BJ (cell line): Measurements from ENCODE around the gene ZMYM5. TPM values are rescaled to one million over a fixed set of nuclear protein-coding genes. Genes with fewer than 3 reads are reported as not detected.
A peak's percentile ranks its signal among the peaks of the same experiment; 100 is the strongest.
"Not testable (repeated sequence)": the region's sequence is repeated elsewhere in the genome, so short reads cannot be mapped to it uniquely, and the experiment has no call there.

Experiments
- CTCF ChIA-PET: fragments of 350-600 bp; formaldehyde crosslinking; extraction: SDS; loops from one replicate; lab custom pipeline; 2021; ENCODE audit warnings: antibody characterized with exemption, inconsistent platforms; lab: Yijun Ruan, JAX
- POLR2A ChIA-PET: fragments of 300-600 bp; sonication (Branson Sonifier 250); formaldehyde crosslinking; extraction: SDS; loops from one replicate; lab custom pipeline; 2021; ENCODE audit warnings: antibody characterized with exemption; lab: Charles Lee
- DNase-seq: peaks from one replicate; pipeline ENCODE4 v3.0.0-alpha.2; 2011; ENCODE audit warnings: low read depth
- H3K27me3 ChIP-seq: 2 replicates; pipeline ENCODE4 v1.6.0; 2011; ENCODE audit warnings: low read length; ENCODE audit not compliant: control insufficient read depth, insufficient read depth
- H3K36me3 ChIP-seq: 2 replicates; pipeline ENCODE4 v1.5.1; 2011; ENCODE audit warnings: low read length; ENCODE audit not compliant: control insufficient read depth, insufficient read depth
- H3K4me3 ChIP-seq: 2 replicates; pipeline ENCODE4 v1.5.1; 2011; ENCODE audit warnings: low read depth, mild to moderate bottlenecking, control low read depth, low read length
- CTCF ChIP-seq: IDR thresholded peaks from 2 replicates; pipeline ENCODE4 v1.5.1; 2011; ENCODE audit warnings: low read depth, mild to moderate bottlenecking, control low read depth, inconsistent platforms, low read length, moderate library complexity; ENCODE audit not compliant: insufficient read depth
- polyA minus RNA-seq: library from RNA; depleted of rRNA, polyadenylated mRNA; stranded (reverse); fragments of >200 nt; gene quantifications from 2 replicates; pipeline ENCODE4 v1.2.3, GENCODE V29; 2011; rRNA and poly(A)+ RNA removed
- polyA plus RNA-seq: library from polyadenylated mRNA; depleted of rRNA; stranded (reverse); fragments of >200 nt; gene quantifications from 2 replicates; pipeline ENCODE4 v1.2.3, GENCODE V29; 2011; rRNA removed

Gene ZMYM5
- polyA plus RNA-seq (4.6 and 9.2 TPM in 2 replicates), polyA minus RNA-seq (2.6 and 3.3 TPM in 2 replicates)

GRCh38 chr13:19863323-19864023, at the start of gene ZMYM5:
Gene ZMYM5 (minus strand): TSS chr13:19863649. CDS start chr13:19852180, 11,469 bp downstream.
- CTCF ChIA-PET, result interaction anchor here (0.6 to 1.6 kb wide), 7 partner anchors 15 to 123 kb away, joined by 3 to 5 read pairs (median 4); partner anchors contain the start of gene PSPC1

GRCh38 chr13:19910336-19911072, 47.1 kb upstream of the ZMYM5 start:
- ChIA-PET CTCF (no interaction called here), POLR2A (no interaction called here)
- no peak for TF ChIP-seq CTCF
- peak; percentile 1 for DNase-seq
- Histone ChIP-seq H3K4me3 (no peak overlapping the region), H3K36me3 (no peaks in the 10 kb centered on the region), H3K27me3 (no peaks in the 10 kb centered on the region)

More at GRCh38 chr13:19863323-19864023, at the start of gene ZMYM5:
- peak; percentile 97 for DNase-seq
- no peak for TF ChIP-seq CTCF
- Histone ChIP-seq H3K4me3 (peak within 1 kb of the TSS; percentile 58), H3K27me3 (no peaks in the 10 kb centered on the region), H3K36me3 (no peaks in the 10 kb centered on the region)
- POLR2A ChIA-PET, result interaction anchor here (0.6 kb wide), 1 partner anchor 119 kb away, joined by 8 read pairs; no protein-coding TSS in a partner anchor

GRCh38 chr13:19908350-19908986, 45.0 kb upstream of the ZMYM5 start:
- no peak for DNase-seq
- POLR2A ChIA-PET, result no interaction called here
- H3K4me3 ChIP-seq, result no peak overlapping the region
- no peaks in the 10 kb centered on the region for H3K36me3 ChIP-seq
- no peak for TF ChIP-seq CTCF
- CTCF ChIA-PET, result no interaction called here
- no peaks in the 10 kb centered on the region for H3K27me3 ChIP-seq

- POLR2A ChIA-PET, H3K4me3 ChIP-seq, DNase-seq, H3K27me3 ChIP-seq, CTCF ChIA-PET, H3K36me3 ChIP-seq: not testable (repeated sequence)
These were observed 42.2 kb upstream of the ZMYM5 start for GRCh38 chr13:19905487-19906195.

GRCh38 chr13:19890030-19890429, 26.6 kb upstream of the ZMYM5 start:
- CTCF ChIA-PET, result no interaction called here
- no peaks in the 10 kb centered on the region for H3K27me3 ChIP-seq
- TF ChIP-seq CTCF, result no peak
- no peak overlapping the region for H3K4me3 ChIP-seq
- no peaks in the 10 kb centered on the region for H3K36me3 ChIP-seq
- POLR2A ChIA-PET, result no interaction called here
- no peak for DNase-seq
